Activated naive CD4-positive, alpha-beta T cell treated with anti-CD3 and anti-CD28 coated beads for 36 hours (primary cell): Measurements from ENCODE around the gene SH2B2. TPM values are rescaled to one million over a fixed set of nuclear protein-coding genes. Genes with fewer than 3 reads are reported as not detected.
A peak's percentile ranks its signal among the peaks of the same experiment; 100 is the strongest.

Experiments
- CTCF ChIA-PET: fragments of 350-600 bp; sonication (Branson Sonifier 250); formaldehyde crosslinking; loops from one replicate; lab custom pipeline; 2021; ENCODE audit warnings: antibody characterized with exemption; lab: Charles Lee
- DNase-seq: peaks from one replicate; pipeline ENCODE4 v3.0.0-alpha.2; 2020
- H3K27ac Mint-ChIP-seq: one replicate; pipeline ENCODE4 v1.8.0; 2021; ENCODE audit warnings: mild to moderate bottlenecking, mixed read lengths
- H3K27me3 Mint-ChIP-seq: one replicate; pipeline ENCODE4 v1.8.0; 2021; ENCODE audit warnings: low read depth, mixed read lengths
- H3K36me3 Mint-ChIP-seq: one replicate; pipeline ENCODE4 v1.8.0; 2021; ENCODE audit warnings: low read depth, mixed read lengths
- H3K4me1 Mint-ChIP-seq: one replicate; pipeline ENCODE4 v1.8.0; 2021; ENCODE audit warnings: low read depth, mixed read lengths
- H3K4me3 Mint-ChIP-seq: one replicate; pipeline ENCODE4 v1.8.0; 2021; ENCODE audit warnings: mild to moderate bottlenecking, moderate library complexity, mixed read lengths
- H3K9me3 Mint-ChIP-seq: one replicate; pipeline ENCODE4 v1.8.0; 2021; ENCODE audit warnings: mixed read lengths
- intact Hi-C: fragments of 100-400 bp; cut with micrococcal nuclease; formaldehyde crosslinking; loops from one replicate; pipeline ENCODE4 v1.15.1; 2023
- total RNA-seq, 2 experiments: library from RNA; stranded (reverse); gene quantifications; one replicate each; pipeline ENCODE4 v1.2.3, GENCODE V29; 2021

Gene SH2B2
- total RNA-seq, 2 experiments from 2014 or later = 1.4 TPM

DNA sequence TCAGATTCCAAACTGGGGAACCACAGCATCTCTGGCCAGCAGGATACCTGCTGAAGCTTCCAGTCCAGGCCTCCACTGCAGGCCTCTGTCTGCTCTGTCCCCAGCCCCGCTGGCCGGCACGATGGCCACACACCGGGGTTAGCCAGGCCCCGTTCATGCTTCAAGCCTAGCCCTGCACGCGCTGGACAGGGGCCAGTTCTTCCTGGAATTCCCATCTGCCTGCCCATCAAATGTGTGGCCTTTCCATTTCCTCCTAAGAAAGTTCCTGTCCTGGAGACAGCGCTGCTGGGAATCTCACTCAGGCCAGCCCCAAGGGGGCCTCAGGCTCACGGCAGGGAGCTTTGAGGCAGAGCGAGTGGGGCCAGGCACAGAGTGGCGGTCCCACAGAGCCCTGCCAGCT, 18.0 kb downstream of the SH2B2 start:
- no peak overlapping the region for H3K4me3 Mint-ChIP-seq
- CTCF ChIA-PET = no interaction called here
- DNase-seq = no peak
- H3K27me3 Mint-ChIP-seq = no peaks in the 10 kb centered on the region
- no peaks in the 10 kb centered on the region for H3K9me3 Mint-ChIP-seq
- H3K36me3 Mint-ChIP-seq = no peaks in the 10 kb centered on the region
- peaks cover 7% of the 10 kb centered on the region for H3K4me1 Mint-ChIP-seq
- intact Hi-C loops = no loop called here
- H3K27ac Mint-ChIP-seq = no peak overlapping the region

DNA sequence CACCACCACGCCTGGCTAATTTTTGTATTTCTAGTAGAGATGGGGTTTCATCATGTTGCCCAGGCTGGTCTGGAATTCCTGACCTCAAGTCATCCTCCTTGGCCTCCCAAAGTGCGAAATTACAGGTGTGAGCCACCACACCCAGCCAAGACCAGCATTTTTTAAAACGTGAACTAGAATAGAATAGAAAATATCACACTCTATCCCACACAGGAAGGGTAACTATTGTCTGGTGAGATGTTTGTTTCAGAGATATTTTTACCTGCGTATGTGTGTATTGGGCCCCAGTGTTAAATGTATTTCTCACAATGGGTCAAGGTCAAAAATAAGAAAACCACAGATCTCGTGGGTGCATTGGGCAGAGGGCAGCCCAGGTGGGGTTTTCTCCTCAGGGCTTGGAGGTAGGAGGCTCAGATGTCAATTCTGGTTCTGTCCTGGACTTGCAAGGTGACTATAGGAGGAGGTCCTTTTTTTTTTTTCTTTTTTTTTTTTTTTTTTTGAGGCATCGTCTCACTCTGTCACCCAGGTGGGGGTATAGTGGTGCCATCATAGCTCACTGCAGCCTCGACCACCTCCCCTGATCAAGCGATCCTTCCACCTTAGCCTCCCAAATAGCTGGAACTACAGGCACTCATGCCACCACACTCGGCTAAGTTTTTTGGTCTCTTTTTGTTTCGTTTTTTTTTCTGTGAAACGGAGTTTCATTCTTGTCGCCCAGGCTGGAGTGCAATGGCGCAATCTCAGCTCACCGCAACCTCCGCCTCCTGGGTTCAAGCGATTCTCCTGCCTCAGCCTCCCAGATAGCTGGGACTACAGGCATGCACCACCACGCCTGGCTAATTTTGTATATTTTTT, 19.0 kb downstream of the SH2B2 start:
- Mint-ChIP-seq H3K36me3 (no peaks in the 10 kb centered on the region), H3K4me3 (no peak overlapping the region), H3K27ac (no peak overlapping the region), H3K9me3 (no peaks in the 10 kb centered on the region), H3K4me1 (peaks cover 7% of the 10 kb centered on the region), H3K27me3 (no peaks in the 10 kb centered on the region)
- DNase-seq = no peak
- intact Hi-C loops = no loop called here
- CTCF ChIA-PET = interaction anchor here (0.6 kb wide), 1 partner anchor 99 kb away, joined by 3 read pairs; no protein-coding TSS in a partner anchor

DNA sequence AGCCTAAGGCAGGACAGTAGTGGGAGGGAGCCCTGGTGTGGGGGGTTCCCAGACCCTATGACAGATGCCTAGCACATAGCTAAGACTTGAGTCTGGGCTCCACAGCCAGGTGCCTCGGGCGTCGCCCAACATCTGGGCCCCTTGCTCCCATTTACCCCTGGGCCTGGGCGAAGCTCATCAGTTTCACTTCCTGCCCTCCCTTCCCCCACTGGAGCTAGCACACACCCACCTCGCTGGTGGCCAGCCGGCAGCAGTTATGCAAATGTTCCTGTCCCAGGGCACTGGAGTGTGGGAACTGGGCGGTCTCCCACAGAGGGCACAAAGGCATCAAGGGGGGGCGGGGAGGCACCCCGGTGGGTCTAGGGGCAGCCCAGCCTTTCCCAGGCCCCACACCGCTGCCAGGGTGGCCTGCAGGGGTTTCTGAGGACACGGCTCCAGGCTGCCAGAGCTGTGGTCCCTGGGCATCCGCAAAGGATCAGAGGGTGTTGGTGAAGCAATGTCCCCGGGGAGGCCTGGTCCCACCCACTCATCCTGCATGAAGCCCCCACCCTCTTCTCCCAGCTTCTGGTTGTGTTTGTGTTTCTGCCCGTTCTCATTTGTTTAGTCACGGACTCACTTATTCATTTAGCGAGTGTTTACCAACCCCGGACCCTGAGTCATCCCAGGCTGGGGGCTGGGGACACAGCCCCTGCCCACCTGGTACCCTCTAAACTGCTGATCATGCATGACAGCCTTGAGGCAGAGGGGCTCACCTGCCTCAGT, 20.4 kb downstream of the SH2B2 start:
- Mint-ChIP-seq H3K4me1 (peaks cover 7% of the 10 kb centered on the region), H3K9me3 (no peaks in the 10 kb centered on the region), H3K36me3 (no peaks in the 10 kb centered on the region), H3K27ac (no peak overlapping the region), H3K27me3 (no peaks in the 10 kb centered on the region), H3K4me3 (no peak overlapping the region)
- CTCF ChIA-PET = interaction anchor here (0.6 kb wide), 2 partner anchors 86 to 202 kb away, joined by 3 read pairs; no protein-coding TSS in a partner anchor
- intact Hi-C loops = no loop called here
- peak; percentile 45 for DNase-seq

DNA sequence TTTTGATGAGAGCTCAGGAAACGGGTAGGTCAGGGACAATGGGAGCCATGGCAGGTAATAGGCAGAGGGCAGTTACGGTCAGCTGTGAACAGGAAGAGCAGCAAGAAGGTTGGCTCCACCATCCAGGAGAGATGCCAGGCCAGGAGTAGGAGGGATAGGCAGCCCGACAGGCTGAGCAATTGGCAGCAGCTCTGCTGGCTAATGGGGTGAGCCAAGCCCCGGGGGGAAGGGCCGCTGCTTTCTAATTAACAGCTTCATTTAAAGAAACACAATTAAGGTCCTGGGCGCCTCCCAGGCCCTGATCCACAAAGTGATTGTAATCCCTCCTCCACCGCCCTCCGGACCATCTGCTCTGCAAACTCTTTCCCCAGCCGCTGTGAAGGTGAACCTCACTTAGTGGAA, 23.7 kb downstream of the SH2B2 start:
- no peak overlapping the region for H3K4me3 Mint-ChIP-seq
- no peaks in the 10 kb centered on the region for H3K9me3 Mint-ChIP-seq
- peaks cover 7% of the 10 kb centered on the region for H3K4me1 Mint-ChIP-seq
- intact Hi-C loops = no loop called here
- no peak for DNase-seq
- H3K36me3 Mint-ChIP-seq = no peaks in the 10 kb centered on the region
- CTCF ChIA-PET = no interaction called here
- no peak overlapping the region for H3K27ac Mint-ChIP-seq
- H3K27me3 Mint-ChIP-seq = no peaks in the 10 kb centered on the region

DNA sequence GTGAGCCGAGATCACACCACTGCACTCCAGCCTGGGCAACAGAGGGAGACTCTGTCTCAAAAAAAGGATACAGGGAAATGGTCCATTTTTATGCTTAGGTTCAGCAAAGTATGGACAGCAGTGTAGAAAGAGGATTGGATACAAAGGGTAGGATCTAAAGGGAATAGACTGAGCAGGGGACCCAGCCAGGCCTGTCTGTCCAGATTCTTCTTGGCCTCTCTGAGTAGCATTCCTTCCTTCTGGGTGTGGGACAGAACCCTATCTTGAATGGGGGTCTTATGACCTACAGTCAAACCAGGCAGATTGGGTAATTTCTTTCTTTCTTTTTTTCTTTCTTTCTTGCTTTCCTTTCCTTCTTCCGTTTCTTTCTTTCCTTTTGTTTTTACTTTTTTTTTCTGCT, 25.6 kb downstream of the SH2B2 start:
- CTCF ChIA-PET = no interaction called here
- Mint-ChIP-seq H3K36me3 (no peaks in the 10 kb centered on the region), H3K4me1 (peaks cover 2% of the 10 kb centered on the region), H3K9me3 (no peaks in the 10 kb centered on the region), H3K27ac (no peak overlapping the region), H3K27me3 (no peaks in the 10 kb centered on the region), H3K4me3 (no peak overlapping the region)
- DNase-seq = no peak
- intact Hi-C loops = no loop called here

DNA sequence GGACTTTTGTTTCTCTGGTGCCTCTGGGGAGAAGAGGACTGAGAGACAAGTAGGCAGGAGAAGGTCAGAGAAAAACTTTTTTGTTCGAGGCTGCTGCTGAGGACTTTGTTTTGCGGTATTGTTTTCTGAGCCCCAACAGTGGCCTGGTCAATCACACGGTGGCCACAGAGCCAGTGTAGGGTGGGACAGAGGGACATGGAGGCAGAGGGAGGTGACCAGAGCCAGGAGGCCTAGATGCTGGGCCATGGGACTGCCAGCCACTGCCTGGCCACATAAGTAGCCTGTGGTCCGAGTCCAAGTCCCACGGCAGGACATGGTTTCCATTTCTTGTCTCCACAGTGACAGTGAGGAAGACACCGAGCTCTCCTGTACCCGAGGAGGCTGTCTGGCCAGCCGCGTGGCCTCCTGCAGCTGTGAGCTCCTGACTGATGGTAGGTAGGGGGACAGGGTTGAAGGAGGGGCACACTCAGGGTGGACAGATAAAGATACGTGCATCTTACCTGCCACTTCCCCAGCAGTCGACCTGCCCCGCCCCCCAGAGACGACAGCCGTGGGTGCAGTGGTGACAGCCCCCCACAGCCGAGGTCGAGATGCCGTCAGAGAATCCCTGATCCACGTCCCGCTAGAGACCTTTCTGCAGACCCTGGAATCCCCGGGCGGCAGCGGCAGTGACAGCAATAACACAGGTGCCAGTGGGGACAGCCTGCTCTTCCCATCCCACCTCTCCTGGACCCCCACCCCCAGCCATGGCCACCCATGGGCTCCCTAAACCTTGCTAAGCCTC, 27.5 kb downstream of the SH2B2 start:
- Mint-ChIP-seq H3K4me1 (no peaks in the 10 kb centered on the region), H3K27ac (no peak overlapping the region), H3K36me3 (no peaks in the 10 kb centered on the region), H3K27me3 (no peaks in the 10 kb centered on the region), H3K4me3 (no peak overlapping the region), H3K9me3 (no peaks in the 10 kb centered on the region)
- DNase-seq = no peak
- CTCF ChIA-PET = interaction anchor here (0.6 kb wide), 1 partner anchor 38 kb away, joined by 3 read pairs; no protein-coding TSS in a partner anchor
- intact Hi-C loops = no loop called here

DNA sequence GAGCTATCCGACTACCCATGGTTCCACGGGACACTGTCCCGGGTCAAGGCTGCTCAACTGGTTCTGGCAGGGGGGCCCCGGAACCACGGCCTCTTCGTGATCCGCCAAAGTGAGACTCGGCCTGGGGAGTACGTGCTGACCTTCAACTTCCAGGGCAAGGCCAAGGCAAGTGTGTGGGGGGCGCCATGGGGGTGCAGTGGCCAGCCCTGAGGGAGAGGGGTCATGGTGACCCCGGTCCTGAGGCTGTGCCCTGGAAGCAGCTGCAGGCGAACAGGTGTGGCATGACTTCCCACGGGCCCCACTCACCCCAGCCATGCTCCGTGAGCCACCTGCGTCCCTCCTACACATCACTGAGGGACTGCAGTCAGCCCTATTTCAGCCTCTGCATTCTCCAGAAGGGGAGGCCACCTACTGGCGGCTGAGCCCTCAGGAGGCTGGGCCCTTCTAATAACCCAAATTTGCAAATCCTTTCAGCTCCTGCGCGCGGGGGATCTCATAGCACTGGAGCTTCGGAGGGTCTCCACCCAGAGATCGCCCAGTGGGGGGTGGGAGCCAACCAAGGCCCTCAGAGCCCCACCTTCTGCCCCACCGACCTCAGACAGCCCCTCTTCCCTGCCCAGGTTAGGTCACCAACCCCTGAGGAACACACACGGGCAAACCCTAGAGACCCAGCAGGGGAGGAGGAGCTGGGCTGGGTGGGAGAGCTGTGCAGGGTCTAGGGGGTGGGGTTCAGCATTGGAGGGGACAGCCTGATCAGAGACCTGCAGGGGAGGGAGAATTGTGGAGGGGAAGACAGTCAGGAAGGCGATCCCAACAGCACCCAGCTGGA, 30.8 kb downstream of the SH2B2 start:
- intact Hi-C loops = no loop called here
- DNase-seq = no peak
- Mint-ChIP-seq H3K9me3 (no peaks in the 10 kb centered on the region), H3K36me3 (no peaks in the 10 kb centered on the region), H3K27me3 (no peaks in the 10 kb centered on the region), H3K27ac (no peak overlapping the region), H3K4me3 (no peak overlapping the region), H3K4me1 (no peaks in the 10 kb centered on the region)
- CTCF ChIA-PET = no interaction called here

DNA sequence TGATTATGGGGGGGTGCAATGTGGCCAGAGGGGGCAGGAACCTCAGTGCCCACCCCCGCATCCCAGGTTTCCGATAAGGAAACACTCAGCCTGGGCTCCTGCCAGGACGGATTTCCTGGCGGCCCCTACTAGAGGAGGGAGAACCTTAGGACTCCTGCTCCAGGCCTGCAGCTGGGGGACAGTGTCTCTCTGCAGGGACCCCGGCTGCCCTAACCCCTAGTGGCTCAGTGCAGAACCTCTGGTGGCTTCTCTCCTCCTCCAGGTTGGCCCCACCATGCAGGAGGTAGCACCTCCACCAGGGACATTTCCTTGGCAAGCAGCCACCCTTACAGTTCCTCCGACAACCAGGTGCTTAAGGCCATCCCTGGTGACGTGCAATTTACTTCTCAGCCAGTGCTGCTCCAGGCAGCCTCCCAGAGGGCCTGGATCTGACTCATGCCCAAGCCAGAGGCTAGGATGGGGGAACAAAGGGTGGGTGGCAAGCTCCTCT, 31.9 kb downstream of the SH2B2 start:
- no peaks in the 10 kb centered on the region for H3K27me3 Mint-ChIP-seq
- no peaks in the 10 kb centered on the region for H3K9me3 Mint-ChIP-seq
- intact Hi-C loops = no loop called here
- CTCF ChIA-PET = no interaction called here
- no peak overlapping the region for H3K4me3 Mint-ChIP-seq
- no peaks in the 10 kb centered on the region for H3K36me3 Mint-ChIP-seq
- no peaks in the 10 kb centered on the region for H3K4me1 Mint-ChIP-seq
- DNase-seq = no peak
- H3K27ac Mint-ChIP-seq = no peak overlapping the region

DNA sequence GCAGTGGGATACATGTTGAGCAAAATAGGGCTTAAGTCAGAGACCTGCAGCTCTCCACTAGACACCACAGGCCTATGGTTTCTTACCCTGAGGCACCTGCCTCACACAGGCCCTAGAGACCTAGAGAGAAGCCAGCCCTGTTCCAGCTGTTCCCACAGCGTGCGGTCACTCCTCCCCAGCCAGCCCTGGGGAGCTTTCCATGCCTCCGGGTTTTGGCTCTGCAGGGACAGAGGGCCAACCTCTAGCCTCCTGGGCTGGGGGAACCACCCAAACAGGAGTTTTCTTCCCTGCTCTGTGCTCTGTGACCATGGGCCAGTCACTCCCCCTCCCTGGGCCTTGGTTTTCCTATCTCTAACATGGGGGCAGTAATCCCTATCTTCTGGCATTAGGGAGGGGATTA, 33.0 kb downstream of the SH2B2 start:
- CTCF ChIA-PET = no interaction called here
- no peak for DNase-seq
- Mint-ChIP-seq H3K4me1 (no peaks in the 10 kb centered on the region), H3K27me3 (no peaks in the 10 kb centered on the region), H3K9me3 (no peaks in the 10 kb centered on the region), H3K27ac (no peak overlapping the region), H3K4me3 (no peak overlapping the region), H3K36me3 (no peaks in the 10 kb centered on the region)
- intact Hi-C loops = no loop called here

DNA sequence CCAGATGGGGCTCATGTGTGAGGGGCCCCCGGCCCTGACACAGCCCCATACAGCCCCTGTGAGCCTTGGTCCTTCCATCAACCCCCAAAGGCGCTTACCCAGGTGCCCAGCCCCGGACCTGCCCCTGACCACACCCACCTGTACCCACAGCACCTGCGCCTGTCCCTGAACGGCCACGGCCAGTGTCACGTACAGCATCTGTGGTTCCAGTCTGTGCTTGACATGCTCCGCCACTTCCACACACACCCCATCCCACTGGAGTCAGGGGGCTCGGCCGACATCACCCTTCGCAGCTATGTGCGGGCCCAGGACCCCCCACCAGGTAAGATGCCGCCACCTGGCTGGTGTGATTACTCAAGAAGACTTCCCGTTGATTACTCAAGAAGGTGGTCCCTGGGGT, 33.5 kb downstream of the SH2B2 start:
- no peaks in the 10 kb centered on the region for H3K36me3 Mint-ChIP-seq
- no peaks in the 10 kb centered on the region for H3K27me3 Mint-ChIP-seq
- intact Hi-C loops = no loop called here
- DNase-seq = no peak
- CTCF ChIA-PET = no interaction called here
- H3K27ac Mint-ChIP-seq = no peak overlapping the region
- H3K4me1 Mint-ChIP-seq = no peaks in the 10 kb centered on the region
- no peak overlapping the region for H3K4me3 Mint-ChIP-seq
- no peaks in the 10 kb centered on the region for H3K9me3 Mint-ChIP-seq

DNA sequence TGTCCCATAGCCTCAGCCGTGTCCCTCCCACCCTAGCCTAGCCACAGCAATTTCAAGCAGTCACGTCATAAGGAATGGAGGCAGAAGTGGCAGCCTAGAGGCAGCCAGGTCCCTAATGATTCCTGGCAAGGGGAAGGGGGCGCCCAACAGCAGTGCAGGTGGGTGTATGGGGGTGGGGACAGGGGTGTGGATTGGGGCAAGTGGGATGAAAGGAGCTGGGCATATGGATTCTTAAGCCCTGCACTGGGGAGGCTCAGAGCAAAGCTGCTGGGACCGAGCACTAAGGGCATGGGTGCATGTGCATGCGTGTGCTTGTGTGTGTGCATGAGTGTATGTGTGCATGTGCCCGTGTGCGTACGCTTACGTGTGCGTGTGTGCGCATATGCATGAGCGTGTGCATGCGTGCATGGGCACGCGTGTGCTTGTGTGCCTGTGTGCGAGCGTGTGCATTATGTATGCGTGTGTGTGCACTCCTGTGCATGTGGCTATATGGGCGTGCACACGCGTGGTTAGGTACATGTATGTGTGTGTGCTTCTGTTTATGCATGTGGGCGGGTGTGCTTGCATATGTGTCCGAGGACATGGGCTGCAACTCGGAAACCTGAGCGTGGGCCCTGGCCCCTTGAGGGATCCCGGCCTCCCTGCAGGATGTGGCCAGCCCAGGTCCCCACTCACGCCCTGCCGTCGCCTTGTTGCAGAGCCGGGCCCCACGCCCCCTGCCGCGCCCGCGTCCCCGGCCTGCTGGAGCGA, 34.1 kb downstream of the SH2B2 start:
- Mint-ChIP-seq H3K27me3 (no peaks in the 10 kb centered on the region), H3K9me3 (no peaks in the 10 kb centered on the region), H3K36me3 (no peaks in the 10 kb centered on the region), H3K4me1 (no peaks in the 10 kb centered on the region), H3K4me3 (no peak overlapping the region), H3K27ac (no peak overlapping the region)
- intact Hi-C loops = no loop called here
- CTCF ChIA-PET = no interaction called here
- DNase-seq = no peak
